GM12874 (cell line): Measurements from ENCODE around the gene TCF4.

ENCODE experiments used
- TF ChIP-seq, protein P1 (sequence below): IDR thresholded peaks from 2 replicates; pipeline ENCODE4 v1.5.1; 2011; ENCODE audit warnings: low read depth, mild to moderate bottlenecking, control low read depth, low read length, moderate library complexity; ENCODE audit not compliant: insufficient read depth

TCF4 gene

GRCh38 chr18:55213586-55213985 is 374.4 kb downstream of the TCF4 start:
- TF ChIP-seq, protein P1, sequence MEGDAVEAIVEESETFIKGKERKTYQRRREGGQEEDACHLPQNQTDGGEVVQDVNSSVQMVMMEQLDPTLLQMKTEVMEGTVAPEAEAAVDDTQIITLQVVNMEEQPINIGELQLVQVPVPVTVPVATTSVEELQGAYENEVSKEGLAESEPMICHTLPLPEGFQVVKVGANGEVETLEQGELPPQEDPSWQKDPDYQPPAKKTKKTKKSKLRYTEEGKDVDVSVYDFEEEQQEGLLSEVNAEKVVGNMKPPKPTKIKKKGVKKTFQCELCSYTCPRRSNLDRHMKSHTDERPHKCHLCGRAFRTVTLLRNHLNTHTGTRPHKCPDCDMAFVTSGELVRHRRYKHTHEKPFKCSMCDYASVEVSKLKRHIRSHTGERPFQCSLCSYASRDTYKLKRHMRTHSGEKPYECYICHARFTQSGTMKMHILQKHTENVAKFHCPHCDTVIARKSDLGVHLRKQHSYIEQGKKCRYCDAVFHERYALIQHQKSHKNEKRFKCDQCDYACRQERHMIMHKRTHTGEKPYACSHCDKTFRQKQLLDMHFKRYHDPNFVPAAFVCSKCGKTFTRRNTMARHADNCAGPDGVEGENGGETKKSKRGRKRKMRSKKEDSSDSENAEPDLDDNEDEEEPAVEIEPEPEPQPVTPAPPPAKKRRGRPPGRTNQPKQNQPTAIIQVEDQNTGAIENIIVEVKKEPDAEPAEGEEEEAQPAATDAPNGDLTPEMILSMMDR, result no peak

GRCh38 chr18:55206927-55207326 is 381.1 kb downstream of the TCF4 start:
- TF ChIP-seq, protein P1, result no peak

DNA sequence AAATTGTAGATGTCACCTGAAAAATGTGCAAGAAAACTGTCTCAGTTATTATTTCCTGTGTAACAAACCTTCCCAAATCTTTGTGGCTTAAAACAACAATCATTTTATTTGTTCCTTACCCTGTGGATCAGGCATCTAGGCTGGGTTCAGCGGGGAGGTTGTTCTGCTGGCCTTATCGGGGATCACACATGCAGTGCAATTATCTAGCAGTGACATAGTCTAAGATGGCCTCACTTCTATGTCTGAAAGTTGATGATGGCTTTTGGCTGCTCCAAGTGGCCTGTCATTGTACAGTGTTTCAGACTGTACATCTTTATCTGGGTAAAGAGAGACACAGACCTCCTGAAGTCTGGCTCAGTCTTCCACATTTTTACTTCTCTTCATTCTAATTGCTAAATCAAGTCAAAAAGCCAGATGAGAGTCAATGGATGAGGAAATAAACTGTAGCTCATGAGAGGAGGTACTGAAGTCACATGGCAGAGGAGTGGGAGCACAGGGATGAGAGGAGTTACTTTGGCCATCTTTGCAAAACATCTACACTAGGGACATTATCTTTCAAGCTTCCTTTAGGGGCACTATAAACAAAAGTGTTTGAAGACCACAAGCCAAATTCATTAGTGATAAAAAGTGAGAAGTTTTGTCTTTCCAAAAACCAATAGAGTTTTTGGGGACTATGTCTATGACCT is 385.6 kb downstream of the TCF4 start:
- TF ChIP-seq, protein P1, result no peak

DNA sequence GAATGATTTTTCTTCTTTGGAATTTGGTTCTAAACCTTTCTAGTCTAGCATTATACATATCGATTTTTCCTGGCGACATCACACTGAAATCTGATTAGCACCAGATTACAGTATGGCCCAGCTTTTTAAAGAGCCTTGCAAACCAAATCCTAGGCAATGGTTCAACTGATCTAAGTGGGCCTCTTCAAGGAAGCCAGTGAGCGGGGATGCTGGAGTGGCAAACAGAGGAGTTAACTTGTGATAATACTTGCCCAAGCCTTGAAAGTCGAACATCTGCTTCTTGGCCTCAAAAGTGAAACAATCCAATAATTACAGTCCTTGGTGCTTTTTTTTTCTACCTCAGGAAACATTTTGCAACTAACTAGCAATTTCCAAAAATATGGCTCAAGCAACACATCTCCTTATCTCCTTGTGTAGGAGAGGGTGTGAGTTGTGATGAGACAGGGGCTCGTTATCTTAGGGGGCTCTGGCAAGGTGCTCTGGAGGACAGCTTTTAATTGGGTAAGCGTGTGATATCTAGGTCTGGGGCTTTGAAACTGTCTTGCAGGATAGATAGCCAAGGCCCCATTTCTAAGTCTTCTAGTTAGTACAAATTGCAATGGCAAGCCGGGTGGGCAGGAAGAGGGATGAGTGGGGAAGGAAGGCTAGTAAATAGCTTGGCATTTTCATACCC is 388.6 kb downstream of the TCF4 start:
- TF ChIP-seq, protein P1, result no peak

DNA sequence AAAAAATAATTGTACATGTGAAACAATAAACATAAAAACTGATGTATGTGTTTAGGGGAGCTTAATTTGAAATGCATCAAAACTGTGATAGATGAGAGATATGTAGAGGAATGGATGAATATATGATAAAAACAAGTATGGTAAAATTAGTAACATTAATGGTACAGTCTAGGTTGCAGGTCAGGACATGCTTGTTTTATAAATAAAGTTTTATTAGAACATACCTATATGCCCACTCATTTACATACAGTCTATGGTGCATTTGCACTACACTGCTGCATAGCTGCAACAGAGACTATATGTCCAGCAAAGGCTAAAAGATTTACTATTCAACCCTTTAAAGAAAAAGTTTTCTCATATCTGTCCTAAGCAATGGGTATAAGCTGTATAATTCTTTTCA is 392.1 kb downstream of the TCF4 start:
- TF ChIP-seq, protein P1, result no peak

DNA sequence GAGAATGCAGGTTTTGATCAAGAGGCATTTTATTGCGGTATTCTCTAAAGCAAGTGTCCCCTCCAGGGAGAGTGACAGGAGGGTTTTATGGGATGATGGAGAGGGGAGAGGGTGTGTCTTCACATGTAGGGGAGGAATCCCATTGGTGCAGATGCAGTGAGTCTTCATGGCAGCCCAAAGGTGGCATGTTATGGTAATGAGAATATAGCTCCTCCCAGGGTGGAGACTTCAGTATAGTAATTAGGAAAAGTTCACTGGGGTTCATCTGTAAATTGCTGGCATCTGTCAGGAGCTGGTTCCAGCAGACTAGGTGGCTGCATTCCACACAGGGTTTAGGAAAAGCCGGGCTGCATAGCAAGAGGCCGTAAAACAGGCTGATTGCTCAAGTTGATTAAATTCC is 398.0 kb downstream of the TCF4 start:
- TF ChIP-seq, protein P1, result no peak

DNA sequence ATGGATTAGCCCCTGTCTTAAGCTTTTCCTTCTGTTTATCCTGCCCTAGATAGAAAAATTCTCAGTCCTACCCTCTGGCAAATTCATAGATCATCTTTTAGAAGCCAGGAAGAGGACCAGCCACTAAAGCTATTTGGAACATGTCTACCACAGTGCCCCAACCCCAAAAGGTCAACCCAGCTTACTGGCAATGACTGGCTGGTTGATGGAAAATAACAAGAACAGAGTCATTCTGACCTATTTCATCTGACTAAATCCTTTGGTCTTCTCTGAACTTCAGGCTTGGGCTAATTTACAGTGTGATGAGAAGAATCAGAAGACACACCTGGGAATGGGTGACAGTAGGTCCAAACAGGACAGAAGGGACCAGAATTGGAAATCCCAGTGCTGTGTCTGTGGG is 401.4 kb downstream of the TCF4 start:
- TF ChIP-seq, protein P1, result no peak
